Effector memory CD4-positive, alpha-beta T cell (primary cell): ENCODE results near the gene LEFTY1.

Source experiments
- DNase-seq, 3 donors: peaks; one replicate each; pipeline ENCODE4 v3.0.0-alpha.2; 2020
- H3K27ac ChIP-seq: 2 replicates; pipeline ENCODE4 v1.7.0; 2013; ENCODE audit warnings: mild to moderate bottlenecking, low read length, moderate library complexity; ENCODE audit not compliant: insufficient read depth, poor library complexity, severe bottlenecking
- H3K27me3 ChIP-seq: replicated peaks from 2 replicates; pipeline ENCODE4 v1.7.0; 2013; ENCODE audit warnings: mild to moderate bottlenecking, low read length; ENCODE audit not compliant: insufficient read depth, control insufficient read depth, poor library complexity, severe bottlenecking
- H3K36me3 ChIP-seq: 2 replicates; pipeline ENCODE4 v1.7.0; 2013; ENCODE audit warnings: mild to moderate bottlenecking, low read length, moderate library complexity; ENCODE audit not compliant: control insufficient read depth, insufficient read depth
- H3K4me1 ChIP-seq: 2 replicates; pipeline ENCODE4 v1.7.0; 2013; ENCODE audit warnings: low read length, mild to moderate bottlenecking; ENCODE audit not compliant: control insufficient read depth, insufficient read depth, poor library complexity, severe bottlenecking
- H3K4me3 ChIP-seq: 2 replicates; pipeline ENCODE4 v1.7.0; 2013; ENCODE audit warnings: low read length, low read depth, mild to moderate bottlenecking; ENCODE audit not compliant: insufficient read depth, poor library complexity, severe bottlenecking
- H3K9me3 ChIP-seq: 2 replicates; pipeline ENCODE4 v1.7.0; 2013; ENCODE audit warnings: mild to moderate bottlenecking, low read length, moderate library complexity; ENCODE audit not compliant: control insufficient read depth

Gene LEFTY1

GRCh38 chr1:225899044-225899925 is 10.3 kb upstream of the LEFTY1 start:
- H3K4me1 ChIP-seq = peaks cover 38% of the 10 kb centered on the region
- no peaks in the 10 kb centered on the region for H3K36me3 ChIP-seq
- H3K27ac ChIP-seq = peak overlapping the region; percentile 83
- DNase-seq = no peak
- H3K4me3 ChIP-seq = no peak overlapping the region
- H3K9me3 ChIP-seq = no peaks in the 10 kb centered on the region
- no peaks in the 10 kb centered on the region for H3K27me3 ChIP-seq

- DNase-seq = peak in 1 of 3 donors; percentile 31
- Histone ChIP-seq H3K27ac (peak overlapping the region; percentile 83), H3K27me3 (no peaks in the 10 kb centered on the region), H3K4me1 (peaks cover 38% of the 10 kb centered on the region), H3K36me3 (no peaks in the 10 kb centered on the region), H3K9me3 (no peaks in the 10 kb centered on the region), H3K4me3 (no peak overlapping the region)
Measured at GRCh38 chr1:225897595-225898514, 8.9 kb upstream of the LEFTY1 start.

- H3K9me3 ChIP-seq = no peaks in the 10 kb centered on the region
- H3K4me3 ChIP-seq = peak overlapping the region; percentile 10
- H3K27me3 ChIP-seq = no peaks in the 10 kb centered on the region
- peak; percentile 63 to 72 (median 66) for DNase-seq
- H3K27ac ChIP-seq = peak overlapping the region; percentile 83
- no peaks in the 10 kb centered on the region for H3K36me3 ChIP-seq
- peaks cover 38% of the 10 kb centered on the region for H3K4me1 ChIP-seq
Measured at GRCh38 chr1:225896937-225897549, 8.1 kb upstream of the LEFTY1 start.

GRCh38 chr1:225896494-225896893 is 7.5 kb upstream of the LEFTY1 start:
- peak overlapping the region; percentile 83 for H3K27ac ChIP-seq

GRCh38 chr1:225892307-225892706 is 3.4 kb upstream of the LEFTY1 start:
- H3K27ac ChIP-seq = no peak overlapping the region
- H3K36me3 ChIP-seq = no peaks in the 10 kb centered on the region
- H3K4me1 ChIP-seq = peaks cover 13% of the 10 kb centered on the region
- H3K9me3 ChIP-seq = no peaks in the 10 kb centered on the region
- no peak overlapping the region for H3K4me3 ChIP-seq
- no peaks in the 10 kb centered on the region for H3K27me3 ChIP-seq
- no peak for DNase-seq

More at GRCh38 chr1:225896494-225896893, 7.5 kb upstream of the LEFTY1 start:
- no peak for DNase-seq
- Histone ChIP-seq H3K27me3 (no peaks in the 10 kb centered on the region), H3K4me1 (peaks cover 38% of the 10 kb centered on the region), H3K9me3 (no peaks in the 10 kb centered on the region), H3K4me3 (no peak overlapping the region), H3K36me3 (no peaks in the 10 kb centered on the region)

- peaks cover 6% of the 10 kb centered on the region for H3K4me1 ChIP-seq
- DNase-seq = no peak
- no peak overlapping the region for H3K4me3 ChIP-seq
- no peak overlapping the region for H3K27ac ChIP-seq
- no peaks in the 10 kb centered on the region for H3K27me3 ChIP-seq
- H3K36me3 ChIP-seq = no peaks in the 10 kb centered on the region
- H3K9me3 ChIP-seq = no peaks in the 10 kb centered on the region
Measured at GRCh38 chr1:225891229-225891972, 2.5 kb upstream of the LEFTY1 start.

- H3K9me3 ChIP-seq = no peaks in the 10 kb centered on the region
- DNase-seq = no peak
- no peak overlapping the region for H3K27ac ChIP-seq
Measured at GRCh38 chr1:225890346-225891228, 1.6 kb upstream of the LEFTY1 start.

GRCh38 chr1:225889743-225890142 is 797 bp upstream of the LEFTY1 start:
- H3K4me3 ChIP-seq = no peak overlapping the region
- H3K9me3 ChIP-seq = no peaks in the 10 kb centered on the region
- DNase-seq = no peak
- no peaks in the 10 kb centered on the region for H3K27me3 ChIP-seq
- no peaks in the 10 kb centered on the region for H3K36me3 ChIP-seq
- H3K4me1 ChIP-seq = no peaks in the 10 kb centered on the region
- no peak overlapping the region for H3K27ac ChIP-seq

More at GRCh38 chr1:225890346-225891228, 1.6 kb upstream of the LEFTY1 start:
- Histone ChIP-seq H3K27me3 (no peaks in the 10 kb centered on the region), H3K4me1 (no peaks in the 10 kb centered on the region), H3K4me3 (no peak overlapping the region), H3K36me3 (no peaks in the 10 kb centered on the region)
